IPS DF 6.9 (cell line): ENCODE data around the gene TUFT1.
A peak's percentile ranks its signal among the peaks of the same experiment; 100 is the strongest.

ENCODE experiments used
- DNase-seq: peaks from one replicate; pipeline ENCODE4 v3.0.0-alpha.2; 2013; ENCODE audit warnings: low read depth, low spot score
- H3K27ac ChIP-seq: one replicate; pipeline ENCODE4 v1.5.1; 2013; ENCODE audit warnings: low read length, control low read depth
- H3K27me3 ChIP-seq: 2 replicates; pipeline ENCODE4 v1.6.1; 2013; ENCODE audit warnings: mild to moderate bottlenecking, low read length; ENCODE audit not compliant: control insufficient read depth, insufficient read depth
- H3K36me3 ChIP-seq: 2 replicates; pipeline ENCODE4 v1.6.1; 2013; ENCODE audit warnings: low read length; ENCODE audit not compliant: control insufficient read depth, insufficient read depth
- H3K4me1 ChIP-seq: 2 replicates; pipeline ENCODE4 v1.6.1; 2013; ENCODE audit warnings: low read length; ENCODE audit not compliant: control insufficient read depth, insufficient read depth
- H3K4me3 ChIP-seq: 2 replicates; pipeline ENCODE4 v1.5.1; 2013; ENCODE audit warnings: mild to moderate bottlenecking, low read length
- H3K9me3 ChIP-seq: 2 replicates; pipeline ENCODE4 v1.6.1; 2013; ENCODE audit warnings: low read length, inconsistent platforms; ENCODE audit not compliant: control insufficient read depth, insufficient read depth
- WGBS: extraction: QIAGEN DNeasy Blood & Tissue Kit; methylation state at CpG from one replicate; pipeline ENCODE4 v1.1.7; 2013; ENCODE audit warnings: mixed read lengths, missing lambda C conversion rate; ENCODE audit not compliant: insufficient read length, insufficient coverage; 5-methylcytosine and 5-hydroxymethylcytosine counted together

TUFT1 gene

DNA sequence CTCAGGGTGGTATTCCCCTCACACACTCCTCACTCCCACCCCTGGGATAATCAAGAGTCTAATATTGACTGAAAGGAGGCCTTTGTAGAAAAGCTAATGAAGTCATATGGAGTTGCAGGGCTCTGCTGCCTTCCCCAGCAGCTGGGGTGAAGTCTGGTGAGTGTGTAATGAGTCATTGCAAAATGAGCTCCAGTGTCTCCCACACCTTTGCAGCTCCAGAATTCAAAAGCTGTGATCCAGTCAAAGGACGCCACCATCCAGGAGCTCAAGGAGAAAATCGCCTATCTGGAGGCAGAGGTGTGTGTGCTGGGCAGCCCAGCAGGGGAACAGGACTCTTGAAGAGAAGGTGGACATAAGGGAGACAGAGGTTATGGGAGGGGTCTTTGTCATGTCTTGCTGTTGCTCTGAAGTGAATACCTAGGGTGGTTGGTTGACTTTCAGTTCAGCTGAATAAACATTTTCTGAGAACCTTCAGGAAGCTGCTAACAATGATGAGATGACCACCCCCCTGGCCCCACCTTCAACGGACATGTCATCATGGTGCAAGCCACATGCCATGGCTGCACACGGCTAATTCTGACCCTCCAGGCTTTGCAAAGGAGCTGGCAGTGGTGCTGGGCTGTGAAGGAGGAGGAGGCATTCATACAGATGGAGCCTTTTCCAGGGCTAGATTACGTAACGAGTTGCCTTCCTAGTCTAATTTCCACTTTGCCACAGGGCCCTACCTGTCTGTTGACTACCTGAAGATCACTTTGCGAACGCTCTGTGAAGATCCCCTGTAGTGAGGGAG is 39.5 kb downstream of the TUFT1 start:
- Histone ChIP-seq H3K27ac (no peak overlapping the region), H3K27me3 (no peaks in the 10 kb centered on the region), H3K9me3 (no peaks in the 10 kb centered on the region), H3K36me3 (peaks cover 4% of the 10 kb centered on the region), H3K4me1 (no peaks in the 10 kb centered on the region), H3K4me3 (no peak overlapping the region)
- no CpG with 5 or more reads among the region's 8 CpGs for WGBS
- no peak for DNase-seq

- WGBS, result no CpG with 5 or more reads among the region's 5 CpGs
- H3K9me3 ChIP-seq, result no peaks in the 10 kb centered on the region
- DNase-seq, result no peak
- no peaks in the 10 kb centered on the region for H3K4me1 ChIP-seq
- no peaks in the 10 kb centered on the region for H3K27me3 ChIP-seq
- H3K4me3 ChIP-seq, result no peak overlapping the region
- H3K27ac ChIP-seq, result no peak overlapping the region
- H3K36me3 ChIP-seq, result no peaks in the 10 kb centered on the region
Observed at GRCh38 chr1:151581451-151581850, 41.3 kb downstream of the TUFT1 start.

DNA sequence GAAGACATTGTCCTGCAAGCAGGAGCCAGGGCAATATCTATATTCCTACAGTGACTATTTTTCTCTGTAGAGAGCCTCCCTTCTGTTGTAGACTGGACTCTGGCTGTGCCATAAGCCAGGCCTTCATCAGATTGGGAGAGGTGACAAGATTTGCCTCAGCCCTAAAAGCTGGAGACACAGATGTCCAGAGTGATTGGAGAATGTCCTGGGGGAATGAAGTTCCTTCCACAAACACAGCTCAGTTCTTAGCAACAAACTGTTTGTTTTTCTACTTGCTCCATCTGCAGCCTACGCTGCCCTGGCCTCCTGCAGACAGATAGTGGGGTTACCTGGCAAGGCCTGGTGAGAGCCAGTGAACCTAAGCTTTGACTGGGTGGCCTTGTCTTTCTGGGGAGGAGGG is 41.8 kb downstream of the TUFT1 start:
- DNase-seq, result no peak
- no peaks in the 10 kb centered on the region for H3K9me3 ChIP-seq
- H3K27me3 ChIP-seq, result no peaks in the 10 kb centered on the region
- H3K27ac ChIP-seq, result no peak overlapping the region
- H3K4me3 ChIP-seq, result no peak overlapping the region
- H3K36me3 ChIP-seq, result no peaks in the 10 kb centered on the region
- no CpG with 5 or more reads among the region's 1 CpG for WGBS
- H3K4me1 ChIP-seq, result no peaks in the 10 kb centered on the region

DNA sequence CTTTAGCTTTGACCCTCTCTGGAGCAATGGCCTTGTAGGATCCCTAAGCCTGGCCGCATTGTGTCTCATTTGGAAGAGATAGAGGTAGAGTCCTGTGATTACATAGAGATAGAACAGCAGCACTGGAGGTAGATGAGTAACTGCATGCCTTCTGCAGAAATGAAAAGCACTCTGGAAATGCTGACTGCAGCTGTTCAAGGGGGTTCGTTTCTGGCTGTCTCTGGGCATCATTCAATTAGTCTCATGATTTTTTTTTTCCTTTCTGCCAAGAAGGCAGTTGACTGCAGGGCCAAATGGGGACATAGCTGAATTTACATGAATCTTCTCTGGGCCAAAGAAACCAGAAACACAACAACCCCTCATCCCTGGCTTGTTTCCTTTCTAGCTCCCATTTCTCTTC is 43.7 kb downstream of the TUFT1 start:
- H3K36me3 ChIP-seq, result no peaks in the 10 kb centered on the region
- no CpG with 5 or more reads among the region's 2 CpGs for WGBS
- no peak overlapping the region for H3K4me3 ChIP-seq
- no peaks in the 10 kb centered on the region for H3K9me3 ChIP-seq
- no peak overlapping the region for H3K27ac ChIP-seq
- no peaks in the 10 kb centered on the region for H3K27me3 ChIP-seq
- no peaks in the 10 kb centered on the region for H3K4me1 ChIP-seq
- DNase-seq, result no peak

DNA sequence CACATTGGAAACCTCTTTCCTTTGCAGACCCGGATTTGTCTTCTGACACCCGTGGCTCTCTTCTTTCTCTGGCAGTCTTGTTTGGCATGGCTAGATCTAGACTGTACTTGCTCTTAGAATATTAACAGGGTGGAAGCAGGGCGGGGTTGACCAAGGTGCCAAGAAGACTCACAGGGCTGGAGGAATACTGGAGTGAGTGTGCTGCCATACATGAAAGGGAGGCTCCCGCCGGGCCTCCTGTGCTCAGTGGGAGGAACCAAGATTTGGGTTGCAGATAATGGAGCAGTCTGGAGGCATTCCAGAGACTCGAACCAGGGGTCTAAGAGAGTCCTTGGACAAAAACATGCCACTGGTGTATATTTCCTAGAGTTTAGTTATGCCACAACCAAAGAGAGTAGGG is 44.2 kb downstream of the TUFT1 start:
- Histone ChIP-seq H3K36me3 (no peaks in the 10 kb centered on the region), H3K27ac (no peak overlapping the region), H3K4me3 (no peak overlapping the region), H3K27me3 (no peaks in the 10 kb centered on the region), H3K9me3 (no peaks in the 10 kb centered on the region), H3K4me1 (no peaks in the 10 kb centered on the region)
- DNase-seq, result no peak
- WGBS, result no CpG with 5 or more reads among the region's 6 CpGs

GRCh38 chr1:151584780-151585179 is 44.7 kb downstream of the TUFT1 start:
- no peak for DNase-seq
- WGBS, result no CpG with 5 or more reads among the region's 7 CpGs
- Histone ChIP-seq H3K27ac (no peak overlapping the region), H3K9me3 (no peaks in the 10 kb centered on the region), H3K4me1 (no peaks in the 10 kb centered on the region), H3K36me3 (no peaks in the 10 kb centered on the region), H3K27me3 (no peaks in the 10 kb centered on the region), H3K4me3 (no peak overlapping the region)

DNA sequence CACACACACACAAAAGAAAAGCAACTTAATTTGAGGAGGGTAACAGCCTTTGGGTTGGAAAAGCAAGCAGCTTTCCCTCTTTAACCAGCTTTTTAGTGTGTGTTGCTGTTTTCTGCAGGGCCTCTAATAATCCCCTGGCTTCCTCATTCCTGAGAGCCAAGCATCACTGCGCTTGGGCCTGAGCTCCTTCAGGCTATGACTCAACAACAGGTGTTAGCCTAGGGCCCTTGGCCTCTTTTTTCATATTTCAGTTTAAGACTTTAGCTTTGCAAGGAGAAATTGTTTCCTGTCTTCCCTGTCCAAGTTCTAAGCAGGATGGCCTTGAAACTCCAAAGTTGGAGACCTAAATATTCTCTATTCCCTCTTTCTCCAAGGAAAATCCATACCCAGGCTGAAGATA is 45.5 kb downstream of the TUFT1 start:
- Histone ChIP-seq H3K27ac (no peak overlapping the region), H3K4me1 (no peaks in the 10 kb centered on the region), H3K4me3 (no peak overlapping the region), H3K27me3 (no peaks in the 10 kb centered on the region), H3K36me3 (no peaks in the 10 kb centered on the region), H3K9me3 (no peaks in the 10 kb centered on the region)
- WGBS, result no CpG with 5 or more reads among the region's 1 CpG
- no peak for DNase-seq

GRCh38 chr1:151590961-151591360 is 50.9 kb downstream of the TUFT1 start:
- H3K27ac ChIP-seq, result no peak overlapping the region
- no CpG with 5 or more reads among the region's 3 CpGs for WGBS
- no peak for DNase-seq

GRCh38 chr1:151593730-151594129 is 53.6 kb downstream of the TUFT1 start:
- DNase-seq, result no peak
- Histone ChIP-seq H3K4me1 (no peaks in the 10 kb centered on the region), H3K27me3 (no peaks in the 10 kb centered on the region; the same call in 1 of the 2 replicates), H3K27ac (no peak overlapping the region), H3K9me3 (no peaks in the 10 kb centered on the region), H3K36me3 (no peaks in the 10 kb centered on the region), H3K4me3 (peak overlapping the region; percentile 22; the same call in 1 of the 2 replicates)
- WGBS, result no CpG with 5 or more reads among the region's 9 CpGs

More at GRCh38 chr1:151590961-151591360, 50.9 kb downstream of the TUFT1 start:
- Histone ChIP-seq H3K4me3 (no peak overlapping the region), H3K27me3 (no peaks in the 10 kb centered on the region), H3K9me3 (no peaks in the 10 kb centered on the region), H3K4me1 (no peaks in the 10 kb centered on the region), H3K36me3 (no peaks in the 10 kb centered on the region)

GRCh38 chr1:151594143-151594625 is 54.1 kb downstream of the TUFT1 start:
- no peaks in the 10 kb centered on the region for H3K9me3 ChIP-seq
- no peak overlapping the region for H3K27ac ChIP-seq
- no CpG with 5 or more reads among the region's 12 CpGs for WGBS
- DNase-seq, result peak; percentile 73
- H3K27me3 ChIP-seq, result no peaks in the 10 kb centered on the region; the same call in 1 of the 2 replicates
- H3K4me1 ChIP-seq, result no peaks in the 10 kb centered on the region
- peak overlapping the region; percentile 22; the same call in 1 of the 2 replicates for H3K4me3 ChIP-seq
- H3K36me3 ChIP-seq, result no peaks in the 10 kb centered on the region
